ENCODE measurements around the gene STRN4. TPM values are rescaled to one million over a fixed set of nuclear protein-coding genes. Genes with fewer than 3 reads are reported as not detected.

The STRN4 gene
- total RNA-seq, 4 donors from 2014 or later, result 37.7 to 73.7 (median 43.0) TPM

DNA sequence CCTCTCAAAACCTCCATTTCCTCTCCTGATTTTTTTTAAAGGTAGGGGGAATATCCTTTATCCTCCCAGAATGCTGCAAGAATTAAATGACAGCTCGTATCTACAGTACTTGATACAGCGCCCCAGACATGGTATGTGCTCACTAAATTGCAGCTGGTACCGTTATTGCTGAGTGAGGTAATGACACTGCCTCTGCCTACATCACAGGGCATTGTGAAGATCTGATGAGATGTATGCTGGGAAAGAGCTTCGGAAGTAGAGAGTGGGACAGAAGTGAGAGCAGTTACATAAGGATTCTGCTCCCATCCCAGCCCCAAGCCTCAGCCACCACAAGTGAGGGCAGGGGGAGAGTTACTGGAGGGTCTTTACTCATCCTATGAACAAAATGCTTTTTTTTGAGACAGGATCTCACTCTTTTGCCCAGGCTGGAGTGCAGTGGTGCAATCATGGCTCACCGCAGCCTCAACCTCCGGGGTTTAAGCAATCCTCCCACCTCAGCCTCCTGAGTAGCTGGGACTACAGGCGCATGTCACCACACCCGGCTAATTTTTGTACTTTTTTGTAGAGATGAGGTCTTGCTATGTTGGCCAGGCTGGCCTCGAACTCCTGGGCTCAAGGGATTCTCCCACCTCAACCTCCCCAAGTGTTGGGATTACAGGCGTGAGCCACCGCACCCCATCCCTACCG, 2.1 kb downstream of the STRN4 start:
- TF ChIP-seq, protein P1, sequence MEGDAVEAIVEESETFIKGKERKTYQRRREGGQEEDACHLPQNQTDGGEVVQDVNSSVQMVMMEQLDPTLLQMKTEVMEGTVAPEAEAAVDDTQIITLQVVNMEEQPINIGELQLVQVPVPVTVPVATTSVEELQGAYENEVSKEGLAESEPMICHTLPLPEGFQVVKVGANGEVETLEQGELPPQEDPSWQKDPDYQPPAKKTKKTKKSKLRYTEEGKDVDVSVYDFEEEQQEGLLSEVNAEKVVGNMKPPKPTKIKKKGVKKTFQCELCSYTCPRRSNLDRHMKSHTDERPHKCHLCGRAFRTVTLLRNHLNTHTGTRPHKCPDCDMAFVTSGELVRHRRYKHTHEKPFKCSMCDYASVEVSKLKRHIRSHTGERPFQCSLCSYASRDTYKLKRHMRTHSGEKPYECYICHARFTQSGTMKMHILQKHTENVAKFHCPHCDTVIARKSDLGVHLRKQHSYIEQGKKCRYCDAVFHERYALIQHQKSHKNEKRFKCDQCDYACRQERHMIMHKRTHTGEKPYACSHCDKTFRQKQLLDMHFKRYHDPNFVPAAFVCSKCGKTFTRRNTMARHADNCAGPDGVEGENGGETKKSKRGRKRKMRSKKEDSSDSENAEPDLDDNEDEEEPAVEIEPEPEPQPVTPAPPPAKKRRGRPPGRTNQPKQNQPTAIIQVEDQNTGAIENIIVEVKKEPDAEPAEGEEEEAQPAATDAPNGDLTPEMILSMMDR (IDR thresholded peaks at IDR 0.05; ENCODE audit: low read depth), result no peak

DNA sequence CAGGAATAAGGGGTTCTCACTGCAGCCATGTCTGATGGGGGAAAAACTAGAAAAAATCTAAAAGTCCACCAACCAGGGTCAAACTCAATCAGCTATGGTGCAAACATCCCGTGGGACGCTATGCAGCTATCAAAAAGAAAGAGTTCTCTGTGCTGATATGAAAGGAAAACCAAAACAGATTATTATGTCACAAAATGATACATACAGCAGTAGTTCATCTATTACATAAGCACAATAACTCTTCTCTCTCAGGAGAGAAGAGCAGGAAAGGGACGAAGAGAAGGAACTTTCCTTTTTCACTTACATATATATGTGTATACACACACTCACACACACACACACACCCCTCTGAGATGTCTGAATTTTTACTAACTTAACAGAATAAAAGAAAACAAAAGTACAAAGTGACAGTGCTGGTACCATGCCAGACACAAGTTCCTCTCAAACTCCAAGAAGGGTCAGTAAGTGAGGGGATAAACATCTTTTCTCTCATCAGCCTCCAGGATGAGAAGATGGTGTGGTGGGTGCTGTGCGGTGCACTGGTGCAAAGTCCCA, 3.2 kb downstream of the STRN4 start:
- TF ChIP-seq, protein P1 (IDR thresholded peaks at IDR 0.05; ENCODE audit: low read depth), result no peak

DNA sequence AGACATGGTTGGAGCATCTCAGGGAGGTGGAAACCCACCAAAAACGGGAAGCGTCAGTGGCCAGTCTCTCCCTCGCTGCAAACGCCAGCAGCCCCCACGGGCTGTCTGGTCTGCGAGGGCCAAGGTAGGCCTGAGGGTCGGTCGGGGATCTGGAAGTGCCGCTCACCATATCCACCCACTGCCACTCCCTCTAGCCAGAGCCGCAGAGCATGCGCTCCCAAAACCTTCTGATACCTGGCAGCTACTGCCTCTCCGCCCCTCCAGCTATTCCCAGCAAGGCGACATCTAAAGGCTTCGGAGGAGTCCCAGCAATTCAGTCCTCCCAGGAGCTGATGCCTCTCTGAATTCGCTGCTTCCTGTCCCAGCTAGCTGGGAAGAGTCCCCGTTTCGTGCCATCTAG, 4.8 kb downstream of the STRN4 start:
- TF ChIP-seq, protein P1 (IDR thresholded peaks at IDR 0.05; ENCODE audit: low read depth), result no peak

DNA sequence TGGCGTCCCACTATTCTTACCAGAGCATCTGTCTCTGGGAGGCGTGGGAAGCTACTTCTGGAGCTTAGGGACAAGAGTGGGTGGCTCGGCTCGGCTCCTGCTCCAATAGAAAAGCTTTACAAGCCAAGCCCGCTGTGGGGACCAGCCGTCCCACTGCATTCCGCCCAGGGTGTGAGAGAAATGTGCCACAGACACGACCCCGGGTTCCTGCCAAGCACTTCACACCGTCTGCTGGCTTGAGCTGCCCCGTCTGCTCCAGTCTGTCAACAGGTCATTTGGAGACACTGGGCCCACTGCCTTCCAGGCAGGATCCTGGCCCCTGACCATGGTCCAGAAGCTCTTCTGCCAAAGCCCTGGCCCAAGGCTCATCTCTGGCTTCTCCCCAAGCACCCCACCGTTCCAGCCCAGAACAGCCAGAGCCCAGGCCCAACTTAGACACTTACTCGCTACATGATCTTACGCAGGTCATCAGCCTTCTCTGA, 6.9 kb downstream of the STRN4 start:
- TF ChIP-seq, protein P1 (IDR thresholded peaks at IDR 0.05; ENCODE audit: low read depth), result no peak

DNA sequence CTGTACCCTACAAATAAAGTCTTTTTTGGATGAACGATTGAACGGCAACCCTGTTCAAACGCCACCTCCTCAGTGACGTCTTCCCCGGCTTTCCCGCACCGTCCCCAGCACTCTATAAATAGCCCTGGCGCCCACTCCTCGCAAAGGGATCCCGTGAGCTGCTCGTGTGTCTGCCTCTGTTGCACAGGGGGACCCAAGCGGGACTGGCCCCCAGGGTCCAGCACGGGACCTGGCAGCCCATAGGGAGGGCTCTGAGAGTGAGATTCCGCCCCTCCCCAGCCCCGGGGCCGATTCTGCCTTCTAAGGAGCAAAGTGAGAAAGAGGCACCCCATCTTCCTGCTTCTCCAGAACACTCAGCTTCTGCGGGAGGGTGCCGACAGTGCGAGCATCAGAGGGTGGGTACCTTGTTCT, 8.5 kb downstream of the STRN4 start:
- TF ChIP-seq, protein P1 (IDR thresholded peaks at IDR 0.05; ENCODE audit: low read depth), result no peak

DNA sequence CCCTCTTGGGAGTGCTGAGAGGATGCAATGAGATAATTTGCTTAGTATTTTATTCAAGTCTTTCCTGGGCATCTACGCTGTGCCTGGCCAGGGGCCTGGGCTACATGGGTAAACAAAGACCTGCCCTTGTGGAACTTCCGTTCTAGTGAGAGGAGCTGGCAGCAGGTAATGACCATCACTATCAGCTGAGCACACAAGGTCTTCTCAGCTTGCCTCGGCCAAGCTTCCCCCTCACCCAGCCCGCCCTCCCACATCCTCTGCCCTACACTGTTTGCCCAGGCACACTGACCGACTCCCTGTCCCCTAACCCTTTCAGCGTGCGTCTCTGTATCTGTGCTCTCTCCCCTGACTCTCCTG, 9.0 kb downstream of the STRN4 start:
- TF ChIP-seq, protein P1 (IDR thresholded peaks at IDR 0.05; ENCODE audit: low read depth), result no peak

DNA sequence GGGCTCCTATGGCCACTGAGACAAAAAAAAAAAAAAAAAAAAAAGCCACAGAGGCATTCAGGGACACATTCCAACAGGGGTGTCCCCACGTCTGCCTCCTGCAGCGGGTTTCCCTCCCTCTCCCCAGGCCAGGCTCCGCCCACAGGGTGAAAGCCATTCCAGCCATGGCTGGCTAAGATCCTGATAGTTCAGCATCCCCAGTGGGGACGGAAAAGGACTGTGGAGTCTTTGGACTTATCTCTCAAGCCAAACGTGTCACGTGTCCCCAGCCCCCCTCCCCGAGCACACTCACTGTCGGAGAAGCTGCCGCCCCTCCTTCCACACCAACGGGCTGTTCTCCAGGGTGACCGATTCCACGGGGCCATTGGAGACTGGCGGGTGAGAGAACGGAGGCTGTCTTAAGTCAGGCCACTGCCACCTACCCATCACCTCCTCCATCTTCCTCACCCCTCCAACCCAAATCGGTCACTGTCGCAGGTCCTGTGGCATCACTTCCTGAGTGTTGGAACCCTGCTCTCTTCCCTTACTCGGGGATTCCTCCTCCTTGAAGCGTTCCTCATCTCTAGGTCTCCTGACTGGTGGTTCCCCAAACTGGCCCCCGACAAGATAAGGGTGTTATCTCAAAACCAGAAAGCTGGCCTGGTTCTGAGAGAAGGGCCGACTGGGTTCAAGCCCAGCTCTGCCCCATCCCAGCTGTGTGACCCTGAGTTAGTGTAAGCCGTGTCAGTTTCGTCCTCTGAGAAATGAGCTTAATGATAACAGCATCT, 9.5 kb downstream of the STRN4 start:
- TF ChIP-seq, protein P1 (IDR thresholded peaks at IDR 0.05; ENCODE audit: low read depth), result no peak

Data from subcutaneous adipose tissue (tissue), 4 donors.